ENCODE results near the gene WASF3. TPM values are rescaled to one million over a fixed set of nuclear protein-coding genes. Genes with fewer than 3 reads are reported as not detected.

The WASF3 gene
- total and polyA plus RNA-seq, 2 of the 13 experiments (the other 11 are each of a cell fraction or from before 2014, with no cell fraction given): 10.4 to 17.2 TPM

- intact Hi-C loops (cut with micrococcal nuclease; ENCODE audit: unreplicated experiment): no loop called here
- no peak overlapping the region; a peak in 1 of 6 replicates for H3K4me3 ChIP-seq (replicated peaks in 1 of 3; ENCODE audit: insufficient read depth in 1 of 3, low read depth in 2 of 3, low read length in 3 of 3)
- no peak overlapping the region for H2AFZ ChIP-seq (ENCODE audit: low read length)
- peaks cover 57% of the 10 kb centered on the region for H3K79me2 ChIP-seq (ENCODE audit: insufficient read depth, low read length)
- H3K4me1 ChIP-seq (ENCODE audit: insufficient read depth, low read length): peaks cover 56% of the 10 kb centered on the region
- POLR2A ChIA-PET: interaction anchor here (0.5 kb wide), 1 partner anchor 20 kb away, joined by 3 read pairs; no protein-coding TSS in a partner anchor
- WGBS (ENCODE audit: low lambda C conversion rate): 14% methylated on average over 4 of the region's 4 CpGs
- 0 out of 2 replicates have a peak, but pooled peaks cover 11% of the 10 kb centered on the region for H4K20me1 ChIP-seq (ENCODE audit: insufficient read depth, low read length)
- H3K9ac ChIP-seq (ENCODE audit: insufficient read depth, low read depth, low read length): no peak overlapping the region
- DNase-seq (ENCODE audit: low spot score) (peak; percentile 75), FAIRE-seq (peak; percentile 36), ATAC-seq (peak; percentile 97)
- H3K27me3 ChIP-seq (ENCODE audit: control insufficient read depth in 1 of 2, insufficient read depth in 2 of 2, low read length in 2 of 2): no peaks in the 10 kb centered on the region
- CTCF ChIA-PET (ENCODE audit: low intra/inter-chr PET ratio, low total read pairs): no interaction called here
- in situ Hi-C loops (cut with HindIII; ENCODE audit: extremely low pct_ligation_motif_present, low pct_unique_long_range_greater_than_20kb): no loop called here
- peak overlapping the region; percentile 50 for H3K4me2 ChIP-seq (ENCODE audit: low read depth, low read length)
- no peaks in the 10 kb centered on the region for H3K9me3 ChIP-seq (ENCODE audit: low read length)
- no peaks in the 10 kb centered on the region for H3K36me3 ChIP-seq (replicated peaks in 1 of 2; ENCODE audit: control insufficient read depth in 1 of 2, insufficient read depth in 2 of 2, low read length in 2 of 2)
- no peak overlapping the region for H3K27ac ChIP-seq (ENCODE audit: extremely low read length, insufficient read depth, low read length)
- no TSS peak for BruUV-seq (replicated peaks)
- TF ChIP-seq ZNF282 (IDR thresholded peaks at IDR 0.05; ENCODE audit: partially characterized antibody) (no peak), SP5 (CRISPR knock-in tag; IDR thresholded peaks at IDR 0.05; ENCODE audit: borderline replicate concordance, low read depth) (peak; percentile 49), TRIM24 (CRISPR knock-in tag; IDR thresholded peaks at IDR 0.05) (no peak), NFYC (CRISPR knock-in tag; IDR thresholded peaks at IDR 0.05) (no peak), ZNF263 (CRISPR knock-in tag; IDR thresholded peaks at IDR 0.05) (no peak), ISL2 (CRISPR knock-in tag; IDR thresholded peaks at IDR 0.05) (no peak), SIX4 (CRISPR knock-in tag; IDR thresholded peaks at IDR 0.05) (no peak), SAP130 (CRISPR knock-in tag; IDR thresholded peaks at IDR 0.05; ENCODE audit: low read depth) (no peak), MAFK (conservative IDR thresholded peaks at IDR 0.05 in 1 of 2, IDR thresholded peaks at IDR 0.05 in 1 of 2; ENCODE audit: low read length in 2 of 2) (no peak), ZMYM4 (CRISPR knock-in tag; IDR thresholded peaks at IDR 0.05) (peak; percentile 18; the same call in 1 of the 2 replicates), TEAD3 (CRISPR knock-in tag; optimal IDR thresholded peaks at IDR 0.05; ENCODE audit: borderline replicate concordance) (peak; percentile 73), TFDP1 (CRISPR knock-in tag; IDR thresholded peaks at IDR 0.05; ENCODE audit: borderline replicate concordance) (no peak), ZNF678 (CRISPR knock-in tag; IDR thresholded peaks at IDR 0.05) (no peak), SMAD9 (CRISPR knock-in tag; IDR thresholded peaks at IDR 0.05) (no peak), PBX2 (CRISPR knock-in tag; IDR thresholded peaks at IDR 0.05) (no peak), SP2 (CRISPR knock-in tag; IDR thresholded peaks at IDR 0.05) (no peak), MXD4 (CRISPR knock-in tag; IDR thresholded peaks at IDR 0.05) (no peak), AGO2 (optimal IDR thresholded peaks at IDR 0.05; ENCODE audit: low read depth, low read length) (no peak), IKZF5 (CRISPR knock-in tag; IDR thresholded peaks at IDR 0.05) (no peak), NR0B2 (CRISPR knock-in tag; IDR thresholded peaks at IDR 0.05) (no peak), YY1 (IDR thresholded peaks at IDR 0.05; ENCODE audit: insufficient read depth, insufficient replicate concordance, low read depth, low read length) (no peak), TFE3 (CRISPR knock-in tag; IDR thresholded peaks at IDR 0.05) (0 out of 2 replicates have a peak, but pooled peaks have one; percentile 20), ZNF484 (CRISPR knock-in tag; IDR thresholded peaks at IDR 0.05; ENCODE audit: borderline replicate concordance, low read depth) (no peak)
Measured at GRCh38 chr13:26590951-26591350, 33.5 kb downstream of the WASF3 start.

All from HepG2 (cell line).